SK-N-MC (cell line): ENCODE results near the gene ENAM.

Experiments
- DNase-seq: peaks from one replicate; pipeline ENCODE4 v3.0.0-alpha.2; 2011; ENCODE audit warnings: low read depth, low spot score
- H3K27ac ChIP-seq: fragments of 200-600 bp; sonication (generic); 2 replicates; pipeline ENCODE4 v1.5.1; 2016; ENCODE audit warnings: mixed run types
- H3K36me3 ChIP-seq: fragments of 200-600 bp; sonication (generic); 2 replicates; pipeline ENCODE4 v1.6.1; 2017; ENCODE audit warnings: antibody characterized with exemption, low read length, mixed read lengths; ENCODE audit not compliant: insufficient read depth
- H3K4me3 ChIP-seq: fragments of 200-600 bp; sonication (generic); 2 replicates; pipeline ENCODE4 v1.5.1; 2016
- H3K9ac ChIP-seq: fragments of 200-600 bp; sonication (generic); 2 replicates; pipeline ENCODE4 v1.8.0; 2017; ENCODE audit warnings: mixed run types, mixed read lengths; ENCODE audit not compliant: insufficient read length
- H3K9me3 ChIP-seq: fragments of 200-600 bp; sonication (generic); 2 replicates; pipeline ENCODE4 v1.6.1; 2017; ENCODE audit warnings: low read depth, mild to moderate bottlenecking, antibody characterized with exemption, low read length, moderate library complexity, mixed read lengths
- EZH2 ChIP-seq: fragments of 200-600 bp; sonication (generic); IDR thresholded peaks from one replicate; pipeline ENCODE4 v1.6.1; 2017; ENCODE audit warnings: antibody characterized with exemption
- FOXP2 ChIP-seq: optimal IDR thresholded peaks from 2 replicates; pipeline ENCODE3; 2011; ENCODE audit warnings: mild to moderate bottlenecking, moderate library complexity; ENCODE audit not compliant: insufficient read depth; ENCODE audit errors: extremely low read length, control extremely low read depth
- POLR2AphosphoS5 ChIP-seq: IDR thresholded peaks from 2 replicates; pipeline ENCODE4 v1.6.1; 2012; ENCODE audit warnings: mild to moderate bottlenecking, low read depth, low read length, borderline replicate concordance

The ENAM gene

DNA sequence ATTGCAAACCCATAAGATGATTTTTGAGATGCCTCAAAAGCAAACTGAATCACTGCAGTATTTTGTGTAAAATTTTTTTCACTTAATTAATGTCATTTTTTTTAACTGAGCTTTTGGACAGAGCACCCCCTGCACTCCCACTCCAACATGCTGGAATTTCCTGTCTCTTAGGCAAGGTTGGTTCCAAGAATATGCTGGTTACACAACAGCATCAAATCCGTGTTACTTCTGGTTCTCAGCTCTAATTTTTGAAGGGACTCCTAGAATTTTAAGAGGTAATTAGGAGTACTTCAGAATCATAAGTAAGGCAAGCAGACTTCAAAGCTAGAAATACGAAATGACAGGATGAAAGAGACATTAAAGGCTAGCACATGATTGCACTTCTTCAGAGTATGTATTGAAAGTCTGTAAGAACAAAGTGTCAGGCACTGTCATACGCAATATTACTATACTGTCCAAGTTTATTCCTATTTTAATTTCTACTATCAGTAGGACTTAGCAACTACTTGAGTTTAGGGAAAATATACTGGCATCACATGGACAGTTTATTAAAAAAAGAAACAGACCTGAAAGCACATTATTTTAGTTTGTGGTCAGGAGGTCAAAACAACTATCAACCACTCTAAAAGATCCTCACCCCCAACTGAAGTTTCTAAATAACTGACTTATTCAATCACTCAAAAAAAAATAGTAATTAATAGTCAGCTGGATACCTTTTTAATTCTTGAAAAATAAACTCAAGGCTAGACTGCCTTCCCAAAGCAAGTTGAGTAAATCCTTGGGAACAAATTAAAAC lies 39.4 kb downstream of the ENAM start:
- peak; percentile 22 for DNase-seq

DNA sequence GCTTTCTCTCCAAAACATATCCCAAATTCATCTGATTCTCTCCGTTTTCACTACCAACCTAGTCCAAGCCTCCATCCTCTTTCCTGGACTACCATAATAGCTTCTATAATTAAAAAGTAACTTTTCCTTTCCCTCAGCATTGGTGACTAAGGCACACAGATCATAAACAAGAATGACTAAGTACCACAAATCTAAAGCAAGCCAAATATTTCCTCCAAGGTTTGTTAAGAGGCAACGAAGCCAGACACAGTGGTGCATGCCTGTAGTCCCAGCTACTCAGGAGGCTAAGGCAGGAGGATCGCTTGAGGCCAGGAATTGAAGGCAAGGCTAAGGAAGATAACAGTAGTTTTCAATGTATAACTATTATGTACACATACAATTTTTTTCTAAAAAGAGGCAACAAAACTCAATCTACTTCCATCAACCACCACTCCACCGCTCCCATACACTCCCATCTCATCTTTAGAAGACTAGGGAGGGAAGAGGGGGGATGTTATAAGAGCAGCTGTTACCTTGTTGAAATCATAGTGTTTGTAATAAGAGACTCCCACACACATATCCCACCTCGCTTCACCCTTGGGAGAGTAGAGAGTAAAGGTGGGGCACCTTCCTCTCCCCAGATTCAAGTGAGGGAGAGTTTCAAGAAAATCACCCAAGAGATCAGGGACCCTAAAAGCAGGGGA lies 41.9 kb downstream of the ENAM start:
- H3K36me3 ChIP-seq, result no peaks in the 10 kb centered on the region
- no peaks in the 10 kb centered on the region for H3K9me3 ChIP-seq
- no peak overlapping the region for H3K9ac ChIP-seq
- DNase-seq, result no peak
- TF ChIP-seq FOXP2, result no peak
- no peak for TF ChIP-seq POLR2AphosphoS5
- TF ChIP-seq EZH2, result no peak
- H3K27ac ChIP-seq, result no peak overlapping the region
- no peak overlapping the region for H3K4me3 ChIP-seq

More for the DNA sequence above, 39.4 kb downstream of the ENAM start:
- H3K9ac ChIP-seq, result no peak overlapping the region
- H3K27ac ChIP-seq, result peak overlapping the region; percentile 42; the same call in 1 of the 2 replicates
- H3K36me3 ChIP-seq, result no peaks in the 10 kb centered on the region
- no peak overlapping the region for H3K4me3 ChIP-seq
- H3K9me3 ChIP-seq, result no peaks in the 10 kb centered on the region
- TF ChIP-seq EZH2, result no peak
- TF ChIP-seq FOXP2, result no peak
- no peak for TF ChIP-seq POLR2AphosphoS5

DNA sequence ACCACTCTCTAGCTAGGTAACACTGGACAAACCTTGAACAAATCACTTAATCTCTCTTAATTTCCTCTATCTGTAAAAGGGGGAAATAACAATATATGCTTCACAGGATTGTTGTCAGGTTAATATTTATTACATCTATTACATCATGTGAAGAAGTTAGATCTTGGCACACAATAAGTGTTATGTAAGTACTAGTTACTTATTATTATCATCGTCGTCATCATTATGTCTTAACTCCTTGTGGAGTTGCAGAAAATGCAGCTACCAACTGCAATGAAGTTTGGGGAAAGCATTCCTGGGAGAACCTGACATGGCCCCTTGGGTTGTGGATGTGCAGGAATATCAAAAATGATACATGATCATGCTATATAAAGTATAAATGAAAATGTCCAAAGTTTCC lies 42.5 kb downstream of the ENAM start:
- no peak overlapping the region for H3K27ac ChIP-seq

DNA sequence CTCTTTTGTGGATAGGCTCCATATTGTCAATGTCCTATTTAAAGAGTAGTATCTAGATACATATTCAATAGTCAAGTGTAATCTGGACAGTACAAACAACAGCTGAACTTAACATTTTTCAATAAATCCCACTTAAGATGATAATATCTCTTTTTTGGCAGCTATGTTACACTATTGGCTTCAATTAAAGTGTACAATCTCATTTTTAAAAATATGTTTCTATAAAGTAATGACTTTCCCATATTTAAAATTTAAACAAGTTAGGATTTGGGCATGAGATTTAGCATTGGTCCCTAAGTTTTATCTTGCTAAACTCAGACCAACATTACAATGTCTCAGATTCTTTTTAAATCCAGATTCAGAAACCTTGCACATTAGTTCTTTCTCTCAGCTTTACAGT lies 45.6 kb downstream of the ENAM start:
- Histone ChIP-seq H3K9ac (no peak overlapping the region), H3K36me3 (no peaks in the 10 kb centered on the region), H3K27ac (no peak overlapping the region), H3K4me3 (no peak overlapping the region), H3K9me3 (no peaks in the 10 kb centered on the region)
- no peak for DNase-seq
- TF ChIP-seq EZH2 (no peak), FOXP2 (no peak), POLR2AphosphoS5 (no peak)

More for the DNA sequence above, 42.5 kb downstream of the ENAM start:
- no peak for DNase-seq
- no peak overlapping the region for H3K9ac ChIP-seq
- TF ChIP-seq EZH2 (no peak), FOXP2 (no peak)
- no peaks in the 10 kb centered on the region for H3K9me3 ChIP-seq
- no peak overlapping the region for H3K4me3 ChIP-seq
- no peaks in the 10 kb centered on the region for H3K36me3 ChIP-seq

GRCh38 chr4:70674731-70675130 lies 46.2 kb downstream of the ENAM start:
- TF ChIP-seq EZH2 (no peak), POLR2AphosphoS5 (no peak), FOXP2 (no peak)
- DNase-seq, result no peak
- H3K4me3 ChIP-seq, result no peak overlapping the region
- no peak overlapping the region for H3K27ac ChIP-seq
- no peaks in the 10 kb centered on the region for H3K36me3 ChIP-seq
- H3K9ac ChIP-seq, result no peak overlapping the region
- H3K9me3 ChIP-seq, result no peaks in the 10 kb centered on the region

DNA sequence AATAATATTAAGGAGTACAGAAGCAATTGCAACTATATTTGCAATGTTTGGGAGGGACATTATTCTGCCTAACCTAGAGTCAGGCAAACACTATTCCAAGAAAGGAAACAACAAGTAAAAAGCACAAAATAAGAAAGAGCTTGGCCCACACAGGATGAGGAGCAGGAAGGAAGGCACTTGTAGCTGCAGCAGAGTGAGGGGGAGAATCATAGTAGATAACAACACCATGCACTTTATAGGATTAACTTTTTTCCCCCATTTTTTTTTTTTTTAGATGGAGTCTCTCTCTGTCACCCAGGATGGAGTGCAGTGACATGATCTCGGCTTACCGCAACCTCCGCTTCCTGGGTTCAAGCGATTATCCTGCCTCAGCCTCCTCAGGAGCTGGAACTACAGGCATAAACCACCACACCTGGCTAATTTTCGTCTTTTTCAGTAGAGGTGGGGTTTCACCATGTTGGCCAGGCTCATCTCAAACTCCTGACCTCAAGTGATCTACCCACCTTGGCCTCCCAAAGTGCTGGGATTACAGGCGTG lies 48.1 kb downstream of the ENAM start:
- H3K9me3 ChIP-seq, result no peaks in the 10 kb centered on the region
- no peak overlapping the region for H3K4me3 ChIP-seq
- H3K36me3 ChIP-seq, result no peaks in the 10 kb centered on the region
- TF ChIP-seq FOXP2, result no peak
- no peak for TF ChIP-seq EZH2
- TF ChIP-seq POLR2AphosphoS5, result no peak
- no peak overlapping the region for H3K27ac ChIP-seq
- DNase-seq, result no peak
- H3K9ac ChIP-seq, result no peak overlapping the region

DNA sequence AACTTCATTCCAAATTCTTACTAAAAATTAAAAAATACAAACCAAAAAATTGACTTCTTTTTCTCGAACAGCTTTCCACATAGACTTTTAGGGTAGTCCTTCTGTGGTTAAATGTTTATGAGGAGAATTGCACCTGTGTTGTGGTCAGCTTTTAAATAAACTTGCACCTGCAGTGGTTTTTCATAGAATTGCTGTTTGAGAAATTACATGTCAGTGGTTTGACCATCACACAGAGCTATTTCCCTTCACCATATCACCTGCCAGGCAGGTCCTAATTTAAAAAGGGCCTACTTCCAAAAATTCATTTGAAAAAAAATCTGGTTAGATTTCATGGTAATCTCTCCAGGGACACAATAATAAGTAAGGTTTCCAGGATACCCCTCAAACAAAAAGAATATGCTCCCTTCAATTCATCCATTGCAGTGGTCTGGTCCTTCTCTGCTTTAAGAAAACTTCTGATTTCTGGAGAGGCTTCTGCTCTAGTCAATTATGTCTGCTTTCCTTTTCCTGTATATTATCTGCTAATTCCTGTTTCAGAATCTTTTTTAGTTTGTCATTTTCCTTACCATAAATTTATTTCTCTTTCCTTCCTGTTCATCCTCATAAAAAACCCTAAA lies 49.9 kb downstream of the ENAM start:
- TF ChIP-seq POLR2AphosphoS5 (no peak), FOXP2 (no peak), EZH2 (no peak)
- DNase-seq, result peak; percentile 20
- H3K9ac ChIP-seq, result peak overlapping the region; percentile 38
- peak overlapping the region; percentile 76 for H3K27ac ChIP-seq
- H3K36me3 ChIP-seq, result no peaks in the 10 kb centered on the region
- H3K4me3 ChIP-seq, result peak overlapping the region; percentile 2; the same call in 1 of the 2 replicates
- H3K9me3 ChIP-seq, result no peaks in the 10 kb centered on the region

- Histone ChIP-seq H3K9me3 (no peaks in the 10 kb centered on the region), H3K36me3 (no peaks in the 10 kb centered on the region), H3K4me3 (no peak overlapping the region), H3K9ac (no peak overlapping the region), H3K27ac (no peak overlapping the region)
- DNase-seq, result no peak
- TF ChIP-seq EZH2 (no peak), POLR2AphosphoS5 (no peak), FOXP2 (no peak)
Observed at GRCh38 chr4:70680934-70681333, 52.4 kb downstream of the ENAM start.
